ENCODE data around the gene NOL4L.
A peak's percentile ranks its signal among the peaks of the same experiment; 100 is the strongest.
"Not testable (repeated sequence)": the region's sequence is repeated elsewhere in the genome, so short reads cannot be mapped to it uniquely, and the experiment has no call there.

The NOL4L gene

DNA sequence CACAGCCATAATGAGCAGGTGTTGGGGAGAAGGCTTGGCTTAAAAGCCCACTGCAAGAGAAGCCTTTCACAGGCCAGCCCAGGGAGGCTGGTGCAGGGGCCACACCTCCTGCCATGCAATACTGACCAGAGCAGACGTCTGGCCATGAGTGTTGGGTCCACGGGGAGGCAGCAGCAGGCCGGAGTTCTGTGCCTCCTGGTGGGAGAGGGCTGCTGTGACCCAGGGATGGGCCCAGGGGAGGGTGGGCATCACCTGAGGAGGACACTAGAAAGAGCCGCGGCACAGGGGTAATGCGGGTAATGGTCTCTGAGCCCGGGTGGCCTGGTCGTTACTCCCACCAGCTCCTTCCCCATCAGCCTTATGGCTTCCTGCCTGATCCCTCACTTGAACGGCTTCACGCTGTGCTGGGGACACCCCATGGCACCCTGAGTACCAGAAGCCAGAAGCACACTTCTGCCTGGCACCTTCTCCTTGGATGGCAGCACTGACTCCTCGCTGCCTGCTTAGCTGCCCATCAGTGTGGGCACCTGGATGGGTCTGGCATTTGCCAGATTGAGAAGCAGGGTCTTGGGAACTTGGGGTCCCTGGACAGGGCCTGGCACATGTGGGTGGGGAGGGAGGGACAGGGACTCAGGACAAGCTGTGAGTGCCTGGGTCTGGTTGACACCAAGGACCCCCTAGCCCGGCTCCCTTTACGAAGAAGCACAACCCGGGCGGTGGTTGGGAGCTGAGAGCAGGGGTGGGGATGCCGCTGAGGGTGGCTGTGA is 118.2 kb downstream of the NOL4L start:
- no peak for DNase-seq

GRCh38 chr20:32465901-32466675 is 119.0 kb downstream of the NOL4L start:
- DNase-seq = not testable (repeated sequence)

DNA sequence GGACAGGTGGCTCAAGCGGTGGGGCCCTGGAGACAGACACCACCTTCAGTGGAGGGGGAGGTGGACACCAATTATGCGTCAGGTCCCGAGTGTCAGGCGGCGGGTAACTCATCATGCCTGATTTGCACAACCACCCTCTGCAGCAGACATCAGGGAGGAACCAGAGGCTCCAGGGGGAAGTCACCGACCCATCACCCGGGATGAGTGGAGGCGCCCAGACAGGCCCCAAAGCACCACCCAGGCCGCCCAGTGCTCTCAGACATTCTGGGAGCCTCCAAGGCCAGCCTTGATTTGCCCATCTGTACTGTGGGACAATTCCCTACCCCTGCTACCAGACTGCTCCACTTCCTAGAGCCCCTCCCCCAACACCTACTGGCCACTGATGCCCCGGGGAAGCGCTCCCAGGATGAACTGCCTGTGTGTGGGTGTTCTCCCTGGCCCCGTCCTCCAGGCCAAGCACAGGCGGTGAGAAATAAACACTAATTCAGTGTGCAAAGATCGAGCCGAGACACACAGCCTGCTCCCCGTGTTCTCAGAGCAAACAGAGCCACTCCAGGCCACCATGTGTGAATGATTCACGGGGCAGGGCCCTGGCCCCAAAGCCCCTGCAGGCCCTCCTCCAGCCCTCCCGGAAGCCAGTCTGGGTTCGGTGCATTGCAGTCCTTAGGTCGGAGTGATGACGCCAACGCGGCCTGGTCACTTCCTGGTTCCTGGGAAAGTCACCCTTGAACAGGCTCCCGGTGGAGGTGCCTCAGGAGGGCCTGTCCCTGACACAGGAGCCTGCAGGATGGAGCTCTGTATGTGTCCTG is 119.8 kb downstream of the NOL4L start:
- peak; percentile 86 for DNase-seq

- no peak for DNase-seq
Measured at GRCh38 chr20:32464401-32465091, 120.6 kb downstream of the NOL4L start.

- DNase-seq = no peak
Measured at GRCh38 chr20:32463642-32464400, 121.3 kb downstream of the NOL4L start.

- no peak for DNase-seq
Measured at GRCh38 chr20:32462900-32463641, 122.1 kb downstream of the NOL4L start.

DNA sequence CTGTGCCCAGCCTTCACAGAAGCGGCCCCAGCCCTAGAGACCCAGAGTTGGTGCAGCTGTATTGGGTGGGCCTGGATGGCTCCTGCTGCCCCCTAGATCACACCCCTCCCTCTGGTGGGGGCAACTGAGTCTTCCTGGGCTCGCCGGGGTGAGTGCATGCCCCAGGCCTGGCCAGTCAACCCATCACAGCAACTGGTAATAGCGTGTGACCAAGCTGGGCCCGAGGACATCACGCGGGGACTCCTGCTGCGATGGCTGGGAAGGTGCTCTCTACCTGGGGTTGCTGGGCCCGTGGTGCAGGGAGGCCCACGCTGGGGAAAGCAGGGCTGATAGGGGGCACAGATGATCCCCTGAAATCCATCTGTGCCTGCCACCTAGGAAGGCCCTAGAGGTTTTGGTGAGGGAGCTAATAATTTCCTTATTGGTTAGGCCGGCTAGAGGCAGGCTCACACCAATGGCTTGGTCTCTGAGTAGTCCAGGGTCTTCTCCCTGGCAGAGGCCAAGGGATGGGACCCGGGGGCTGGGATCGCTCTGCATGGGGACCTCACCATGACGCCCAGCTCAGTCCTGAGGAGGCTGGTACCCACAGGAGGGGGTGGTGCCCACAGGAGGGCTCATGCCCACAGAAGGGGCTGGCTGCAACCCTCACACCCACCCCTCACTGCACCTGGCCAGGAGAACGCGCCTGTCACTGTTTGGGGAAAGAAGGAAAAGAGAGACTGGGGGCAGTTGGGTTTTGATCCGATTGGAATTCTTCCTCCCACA is 123.1 kb downstream of the NOL4L start:
- no peak for DNase-seq

DNA sequence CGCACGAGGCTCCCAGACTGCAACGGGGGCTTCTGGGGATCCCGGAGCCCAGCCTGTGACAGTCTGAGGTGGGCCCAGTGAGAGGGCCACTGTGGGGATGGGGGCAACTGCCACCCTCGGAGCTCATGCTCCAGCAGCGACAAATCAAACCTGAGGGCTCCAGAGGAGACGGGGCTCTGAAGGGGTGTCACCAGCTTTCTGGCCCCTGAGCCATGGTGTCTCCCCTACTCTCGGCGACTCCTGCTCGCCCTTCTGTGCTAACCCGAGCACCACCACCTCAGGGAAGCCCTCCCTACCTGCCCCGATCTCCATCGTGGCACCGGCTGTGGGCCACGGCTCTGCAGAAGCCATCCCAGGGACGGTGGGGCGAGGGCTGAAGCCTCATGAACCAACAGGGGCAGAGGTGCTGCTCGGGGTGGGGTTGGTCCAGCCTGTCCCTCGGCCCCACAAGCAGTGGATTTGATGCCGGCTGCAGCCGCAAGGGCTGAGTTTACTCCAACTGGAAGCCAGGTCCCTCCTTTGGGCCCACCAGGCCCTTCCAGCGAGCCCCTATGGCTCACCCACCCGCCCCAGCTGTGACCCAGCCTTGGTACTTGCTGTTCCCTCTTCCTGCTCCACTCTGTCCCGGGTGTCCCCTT is 124.3 kb downstream of the NOL4L start:
- no peak for DNase-seq

- no peak for DNase-seq
Measured at GRCh38 chr20:32460231-32460630, 124.9 kb downstream of the NOL4L start.

DNA sequence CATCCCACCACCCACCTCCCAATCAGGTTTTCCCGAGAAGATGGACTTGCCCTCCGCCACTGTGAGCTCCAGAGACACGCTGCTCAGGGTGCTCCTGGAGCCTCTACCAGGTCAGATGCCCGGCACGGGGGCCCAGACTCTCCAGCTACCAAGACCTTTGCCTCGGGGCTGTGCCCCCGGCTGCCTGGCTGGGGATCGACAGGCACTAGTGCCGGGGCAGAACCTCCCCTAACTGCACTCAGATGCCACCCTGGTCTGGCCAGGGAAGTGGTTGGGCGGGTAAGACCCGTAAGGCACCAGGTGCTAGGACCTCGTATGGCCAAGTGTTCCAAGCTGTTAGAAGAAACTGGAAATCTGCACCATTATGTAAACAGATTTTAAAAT is 126.3 kb downstream of the NOL4L start:
- DNase-seq = no peak

- no peak for DNase-seq
Measured at GRCh38 chr20:32458061-32458836, 126.9 kb downstream of the NOL4L start.

DNA sequence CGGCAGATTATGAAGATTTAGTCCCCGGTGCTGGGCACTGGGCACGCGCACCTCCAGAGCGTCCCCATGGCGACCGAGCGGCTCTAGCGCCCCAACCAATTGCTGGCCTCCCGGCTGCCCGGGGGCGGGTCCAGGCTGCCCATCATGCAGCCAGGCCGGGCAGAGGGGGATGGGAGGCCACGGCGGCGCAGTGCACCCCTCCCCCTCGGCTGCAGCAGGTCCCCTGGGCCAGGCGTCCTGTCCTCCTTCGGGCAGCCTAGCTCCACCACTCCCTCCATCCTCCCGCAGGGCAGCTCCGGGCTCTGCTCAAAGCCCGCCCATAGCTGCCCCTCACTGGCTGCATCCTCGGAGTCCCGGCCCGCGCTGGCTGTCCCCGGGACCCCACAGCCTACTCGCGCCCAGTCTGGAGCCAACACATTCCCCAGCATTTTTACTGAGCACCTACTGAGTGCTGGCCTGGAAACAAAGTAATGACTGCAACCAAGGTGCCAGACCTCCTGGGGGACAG is 127.6 kb downstream of the NOL4L start:
- no peak for DNase-seq

GRCh38 chr20:32456869-32457478 is 128.2 kb downstream of the NOL4L start:
- DNase-seq = peak; percentile 25

DNA sequence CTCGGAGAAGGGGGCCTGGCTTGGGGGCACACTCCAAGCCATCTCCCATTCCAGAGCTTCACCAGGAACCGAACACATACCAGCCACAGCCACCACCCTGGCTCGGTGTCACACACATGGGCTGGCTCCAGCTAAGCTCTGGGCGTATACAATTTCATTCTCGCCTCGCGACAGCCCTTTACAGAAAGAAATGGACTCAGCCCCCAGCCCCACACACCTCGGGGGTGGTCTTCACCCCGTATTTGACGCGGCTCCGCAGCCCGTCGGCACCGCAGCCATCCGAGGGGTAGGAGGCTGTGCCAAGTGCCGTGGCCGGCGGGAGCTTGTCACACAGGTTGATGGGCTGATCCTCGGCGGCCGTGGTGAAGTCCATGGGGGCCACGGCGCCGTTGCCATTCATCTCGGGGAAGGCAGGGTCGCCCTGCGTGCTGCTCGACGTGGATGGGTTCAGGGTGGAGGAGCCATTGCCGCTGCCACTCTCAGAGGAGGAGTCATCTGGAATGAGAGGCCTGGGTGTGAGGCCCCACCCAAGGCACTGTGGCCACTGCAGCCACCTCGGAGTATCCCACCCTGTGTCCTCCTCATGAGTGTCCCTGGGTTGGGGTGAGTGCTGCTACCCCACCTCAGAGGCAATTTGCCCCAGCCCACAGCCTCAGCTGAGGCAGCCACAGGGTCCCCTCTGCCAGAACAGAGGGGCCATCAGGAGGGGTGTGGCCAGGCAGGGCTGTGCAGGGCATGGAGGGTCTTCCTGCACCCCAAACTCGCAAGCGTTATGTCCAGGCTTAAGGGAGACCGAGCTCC is 129.0 kb downstream of the NOL4L start:
- no peak for DNase-seq

- DNase-seq = no peak
Measured at GRCh38 chr20:32455171-32455900, 129.8 kb downstream of the NOL4L start.

DNA sequence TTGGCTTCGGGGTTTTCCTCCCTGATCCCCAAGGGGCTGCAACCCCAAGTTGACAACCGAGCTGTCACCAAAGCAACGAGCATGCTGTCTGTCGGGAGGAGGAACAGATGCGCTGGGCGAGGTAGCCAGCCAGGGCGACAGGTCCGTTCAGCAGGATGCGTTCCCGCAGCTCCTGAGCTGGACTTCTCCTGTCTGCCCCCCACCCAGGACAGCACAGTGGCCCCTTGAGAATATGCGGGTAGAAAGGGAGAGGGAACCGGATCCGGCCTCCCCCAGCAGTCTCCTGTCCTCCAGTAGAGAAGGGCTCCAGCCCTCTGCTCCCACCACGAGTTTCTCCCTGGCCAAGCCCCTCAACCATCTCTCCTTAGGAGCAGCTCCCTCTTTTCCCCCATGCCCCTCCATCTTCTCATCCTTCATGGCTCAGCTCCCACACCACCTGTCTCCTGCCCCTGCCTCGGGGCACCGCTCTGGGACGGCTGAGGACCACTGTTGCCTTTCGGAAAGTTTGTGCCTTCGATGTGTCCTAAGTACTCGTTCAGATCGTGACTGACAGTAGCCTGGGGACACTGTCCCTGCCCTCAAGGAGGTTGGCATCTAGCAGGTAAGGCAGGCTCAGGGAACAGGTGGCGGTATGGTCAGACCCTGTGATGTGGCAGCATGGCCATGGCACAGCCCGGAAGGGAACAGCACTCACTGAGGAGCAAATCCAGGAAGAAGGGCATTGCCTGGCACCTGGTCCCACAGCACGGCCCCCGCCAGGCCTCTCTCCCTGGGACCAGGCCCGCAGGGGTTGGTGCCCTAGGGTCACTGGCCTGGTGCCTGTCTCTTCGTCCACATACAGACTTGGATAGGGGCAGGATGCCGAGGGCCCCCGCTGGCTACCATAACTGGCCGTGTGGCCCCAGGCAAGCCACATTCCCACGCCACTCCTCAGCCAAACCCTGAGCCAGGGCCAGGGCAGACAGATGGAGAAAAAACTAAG is 130.7 kb downstream of the NOL4L start:
- DNase-seq = no peak
